NCI-H2227 (cell line): ENCODE measurements around the gene TOR1B.
"Not testable (repeated sequence)": the region's sequence is repeated elsewhere in the genome, so short reads cannot be mapped to it uniquely, and the experiment has no call there.

Experiments used
- DNase-seq: peaks from one replicate; lab custom pipeline; 2025; ENCODE audit not compliant: unreplicated experiment; lab: John Stamatoyannopoulos, UW

TOR1B gene

GRCh38 chr9:129802833-129803675 lies at the start of gene TOR1B:
Gene TOR1B (plus strand): TSS chr9:129803184. CDS start chr9:129803213, 29 bp downstream.
- peak; percentile 94 for DNase-seq

- DNase-seq = no peak
Observed at GRCh38 chr9:129755151-129755550, 47.8 kb upstream of the TOR1B start.

GRCh38 chr9:129756191-129756590 lies 46.8 kb upstream of the TOR1B start:
- DNase-seq = no peak

- no peak for DNase-seq
Observed at GRCh38 chr9:129757045-129757444, 45.9 kb upstream of the TOR1B start.

- DNase-seq = no peak
Observed at GRCh38 chr9:129759319-129759718, 43.7 kb upstream of the TOR1B start.

GRCh38 chr9:129759804-129760502 lies 43.0 kb upstream of the TOR1B start:
- DNase-seq = no peak

- DNase-seq = not testable (repeated sequence)
Observed at GRCh38 chr9:129760784-129761183, 42.2 kb upstream of the TOR1B start.

- no peak for DNase-seq
Observed at GRCh38 chr9:129761293-129761900, 41.6 kb upstream of the TOR1B start.

GRCh38 chr9:129761901-129762369 lies 41.0 kb upstream of the TOR1B start:
- DNase-seq = no peak

GRCh38 chr9:129762370-129762984 lies 40.5 kb upstream of the TOR1B start:
- not testable (repeated sequence) for DNase-seq

GRCh38 chr9:129762985-129763926 lies 39.7 kb upstream of the TOR1B start:
- DNase-seq = no peak

- no peak for DNase-seq
Observed at GRCh38 chr9:129765764-129766317, 37.1 kb upstream of the TOR1B start.

- no peak for DNase-seq
Observed at GRCh38 chr9:129768486-129768885, 34.5 kb upstream of the TOR1B start.

GRCh38 chr9:129769669-129770068 lies 33.3 kb upstream of the TOR1B start:
- DNase-seq = no peak

- DNase-seq = no peak
Observed at GRCh38 chr9:129770741-129771140, 32.2 kb upstream of the TOR1B start.

GRCh38 chr9:129773262-129774048 lies 29.5 kb upstream of the TOR1B start:
- no peak for DNase-seq

- DNase-seq = no peak
Observed at GRCh38 chr9:129774791-129775447, 28.1 kb upstream of the TOR1B start.

GRCh38 chr9:129775448-129775798 lies 27.6 kb upstream of the TOR1B start:
- DNase-seq = no peak

- not testable (repeated sequence) for DNase-seq
Observed at GRCh38 chr9:129776096-129776495, 26.9 kb upstream of the TOR1B start.
